Central memory CD8-positive, alpha-beta T cell (primary cell): ENCODE data around the gene SFXN4.

ENCODE experiments used
- ATAC-seq: fragments of 150-1000 bp; cut with Tn5 transposase; replicated peaks from 2 replicates; pipeline ENCODE4 v1.10.0; 2022; ENCODE audit warnings: mild to moderate bottlenecking, moderate FRiP score, moderate number of reproducible peaks; ENCODE audit not compliant: poor library complexity, severe bottlenecking; ENCODE audit errors: extremely low read depth
- DNase-seq, 2 donors: peaks; one replicate each; pipeline ENCODE4 v3.0.0; 2021; ENCODE audit warnings: low spot score in 2 of 2
- H3K27ac Mint-ChIP-seq: one replicate; pipeline ENCODE4 v1.8.0; 2022; ENCODE audit warnings: low read depth, mild to moderate bottlenecking, moderate library complexity, mixed read lengths
- H3K27me3 Mint-ChIP-seq: one replicate; pipeline ENCODE4 v1.8.0; 2022; ENCODE audit warnings: mixed read lengths
- H3K36me3 Mint-ChIP-seq: one replicate; pipeline ENCODE4 v1.8.0; 2022; ENCODE audit warnings: mild to moderate bottlenecking, moderate library complexity, mixed read lengths; ENCODE audit not compliant: insufficient read depth
- H3K4me1 Mint-ChIP-seq: one replicate; pipeline ENCODE4 v1.8.0; 2022; ENCODE audit warnings: mixed read lengths
- H3K4me3 Mint-ChIP-seq: one replicate; pipeline ENCODE4 v1.8.0; 2022; ENCODE audit warnings: mild to moderate bottlenecking, moderate library complexity, mixed read lengths
- H3K9me3 Mint-ChIP-seq: one replicate; pipeline ENCODE4 v1.8.0; 2022; ENCODE audit warnings: mixed read lengths

SFXN4 gene, protein sequence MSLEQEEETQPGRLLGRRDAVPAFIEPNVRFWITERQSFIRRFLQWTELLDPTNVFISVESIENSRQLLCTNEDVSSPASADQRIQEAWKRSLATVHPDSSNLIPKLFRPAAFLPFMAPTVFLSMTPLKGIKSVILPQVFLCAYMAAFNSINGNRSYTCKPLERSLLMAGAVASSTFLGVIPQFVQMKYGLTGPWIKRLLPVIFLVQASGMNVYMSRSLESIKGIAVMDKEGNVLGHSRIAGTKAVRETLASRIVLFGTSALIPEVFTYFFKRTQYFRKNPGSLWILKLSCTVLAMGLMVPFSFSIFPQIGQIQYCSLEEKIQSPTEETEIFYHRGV

DNA sequence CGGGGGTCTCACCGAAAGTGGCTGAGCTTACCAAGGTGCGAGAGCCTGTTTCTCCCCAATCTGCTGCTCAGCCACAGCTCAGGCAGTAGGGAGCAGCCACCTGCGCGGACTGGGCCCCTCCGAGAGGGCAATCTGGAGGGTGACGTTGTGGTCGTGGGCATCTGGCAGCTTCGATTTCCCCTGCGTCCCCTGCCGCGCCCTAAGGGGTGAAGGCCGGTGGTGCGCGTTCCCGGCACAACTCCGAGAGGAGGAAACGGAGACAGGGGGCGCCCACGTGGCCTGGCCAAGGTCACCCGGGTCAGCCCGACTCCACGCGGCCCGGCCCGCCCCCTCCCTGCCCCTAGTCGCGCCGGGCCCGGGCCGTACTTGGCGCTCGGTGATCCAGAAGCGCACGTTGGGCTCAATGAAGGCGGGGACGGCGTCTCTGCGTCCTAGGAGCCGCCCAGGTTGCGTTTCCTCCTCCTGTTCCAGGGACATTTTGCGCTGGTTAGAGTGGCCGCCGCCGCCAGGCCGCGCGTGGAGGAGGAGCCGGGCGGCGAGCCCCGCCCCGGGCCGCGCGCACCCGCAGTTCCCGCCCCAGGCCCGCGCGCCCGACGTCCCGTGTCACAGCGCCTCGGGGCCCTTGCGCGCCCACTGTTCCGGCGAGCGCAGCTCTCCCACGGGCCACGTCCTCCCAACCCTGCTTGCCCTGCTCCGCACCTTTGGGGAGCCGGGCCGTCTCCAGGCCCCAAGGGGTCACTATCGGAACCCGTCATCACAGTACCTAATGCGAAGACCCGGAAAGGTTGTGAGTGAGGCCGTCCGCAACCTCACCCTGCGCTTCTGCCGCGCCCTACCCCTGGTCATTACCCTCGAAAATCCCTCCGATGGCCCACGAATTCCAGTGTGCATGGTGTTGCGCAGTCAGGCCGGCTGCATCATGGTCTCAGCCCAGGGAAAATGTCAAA lies at the start of gene SFXN4:
Gene SFXN4, minus strand, starts transcription at position 544 of the 947 bp plus-strand sequence. Its CDS starts 67 bp downstream, at position 477.
- Mint-ChIP-seq H3K36me3 (peaks cover 7% of the 10 kb centered on the region), H3K4me1 (peaks cover 9% of the 10 kb centered on the region), H3K27ac (peak within 1 kb of the TSS; percentile 89), H3K4me3 (peak within 1 kb of the TSS; percentile 86), H3K27me3 (no peaks in the 10 kb centered on the region), H3K9me3 (no peaks in the 10 kb centered on the region)
- peak; percentile 67 to 69 for DNase-seq
- peak; percentile 91 for ATAC-seq

DNA sequence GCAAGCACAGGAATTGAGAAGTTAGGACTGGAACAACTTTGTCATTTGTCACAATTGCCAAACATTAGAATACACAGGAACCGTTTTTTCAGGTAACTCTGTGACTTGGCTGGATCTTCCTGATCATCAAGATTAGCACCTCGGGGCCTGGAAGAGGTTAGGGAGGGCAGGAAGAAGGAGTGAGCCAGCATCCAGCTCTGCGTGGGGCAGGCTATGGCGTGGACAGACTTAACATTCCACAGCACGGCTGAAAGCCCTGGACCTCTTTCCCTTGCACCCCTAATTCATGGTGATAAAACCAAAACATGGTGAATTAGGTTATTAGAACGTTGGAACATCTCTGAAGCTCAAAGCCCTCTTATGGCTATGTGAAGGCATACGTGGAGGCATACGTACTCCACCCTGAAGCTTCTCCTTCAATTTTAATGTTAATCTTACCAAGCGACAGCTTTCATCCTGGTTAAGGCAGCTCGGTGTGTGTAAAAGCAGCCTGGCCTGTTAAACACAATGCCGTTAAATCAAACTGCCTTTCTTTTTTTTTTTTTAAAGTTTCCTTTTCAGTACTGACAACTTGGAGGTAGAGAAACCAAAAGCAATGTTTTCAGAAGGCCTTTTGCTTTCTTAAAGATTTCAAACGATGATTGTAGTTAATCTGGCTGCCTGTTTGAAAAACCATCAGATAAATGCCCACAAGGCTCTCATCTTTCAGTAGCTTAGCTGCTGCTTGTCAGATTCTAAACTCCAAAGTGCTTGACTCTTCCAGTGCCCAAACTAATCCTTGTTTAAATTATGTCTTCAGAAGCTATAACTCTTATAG lies 46.3 kb upstream of the SFXN4 start:
- Mint-ChIP-seq H3K4me3 (no peak overlapping the region), H3K9me3 (no peaks in the 10 kb centered on the region), H3K36me3 (peaks cover 8% of the 10 kb centered on the region), H3K27me3 (no peaks in the 10 kb centered on the region), H3K27ac (peak overlapping the region; percentile 22), H3K4me1 (peaks cover 21% of the 10 kb centered on the region)
- no peak for ATAC-seq
- no peak for DNase-seq

DNA sequence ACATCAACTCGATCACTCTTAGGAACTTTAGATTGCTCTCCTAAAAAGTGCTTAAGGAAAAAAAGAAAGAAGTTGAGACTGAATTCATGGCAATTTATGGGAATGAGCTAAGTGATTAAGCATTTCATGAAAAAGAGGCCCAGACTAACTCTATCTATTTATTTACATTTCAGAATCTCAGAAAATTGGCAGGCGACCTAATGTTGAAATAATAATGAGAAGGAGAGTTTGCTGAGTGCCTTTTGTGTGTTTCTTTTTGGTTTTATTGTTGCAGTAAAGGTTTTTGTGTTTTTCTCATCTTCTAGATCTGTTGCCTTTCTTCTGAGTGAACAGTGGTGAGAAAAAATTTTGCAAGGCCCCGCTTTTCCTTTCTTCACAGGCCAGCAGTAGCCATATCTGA lies 45.7 kb upstream of the SFXN4 start:
- Mint-ChIP-seq H3K9me3 (no peaks in the 10 kb centered on the region), H3K36me3 (peaks cover 8% of the 10 kb centered on the region), H3K27me3 (no peaks in the 10 kb centered on the region), H3K4me3 (no peak overlapping the region), H3K4me1 (peaks cover 25% of the 10 kb centered on the region), H3K27ac (no peak overlapping the region)
- no peak for DNase-seq
- no peak for ATAC-seq

DNA sequence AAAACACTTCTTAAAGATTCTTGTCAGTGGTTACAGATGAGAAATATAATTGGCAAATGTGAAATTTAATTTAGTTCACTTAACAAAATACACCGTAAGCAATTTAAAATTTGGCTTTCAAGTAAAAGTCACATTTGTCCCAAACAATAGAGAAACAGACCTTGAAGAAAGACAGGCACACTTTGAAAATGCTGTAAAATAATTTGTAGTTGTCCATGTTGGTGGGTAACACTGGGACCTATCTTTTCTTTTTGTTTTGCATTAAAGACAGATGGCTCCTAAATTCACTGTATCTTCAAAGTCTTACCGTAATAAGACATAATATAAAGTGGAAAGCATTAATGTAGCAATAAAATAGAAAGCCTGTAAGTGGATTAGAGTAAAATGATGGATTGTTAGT lies 45.1 kb upstream of the SFXN4 start:
- Mint-ChIP-seq H3K27me3 (no peaks in the 10 kb centered on the region), H3K4me3 (no peak overlapping the region), H3K9me3 (no peaks in the 10 kb centered on the region), H3K27ac (no peak overlapping the region), H3K36me3 (peaks cover 8% of the 10 kb centered on the region), H3K4me1 (peaks cover 28% of the 10 kb centered on the region)
- DNase-seq (no peak), ATAC-seq (no peak)

DNA sequence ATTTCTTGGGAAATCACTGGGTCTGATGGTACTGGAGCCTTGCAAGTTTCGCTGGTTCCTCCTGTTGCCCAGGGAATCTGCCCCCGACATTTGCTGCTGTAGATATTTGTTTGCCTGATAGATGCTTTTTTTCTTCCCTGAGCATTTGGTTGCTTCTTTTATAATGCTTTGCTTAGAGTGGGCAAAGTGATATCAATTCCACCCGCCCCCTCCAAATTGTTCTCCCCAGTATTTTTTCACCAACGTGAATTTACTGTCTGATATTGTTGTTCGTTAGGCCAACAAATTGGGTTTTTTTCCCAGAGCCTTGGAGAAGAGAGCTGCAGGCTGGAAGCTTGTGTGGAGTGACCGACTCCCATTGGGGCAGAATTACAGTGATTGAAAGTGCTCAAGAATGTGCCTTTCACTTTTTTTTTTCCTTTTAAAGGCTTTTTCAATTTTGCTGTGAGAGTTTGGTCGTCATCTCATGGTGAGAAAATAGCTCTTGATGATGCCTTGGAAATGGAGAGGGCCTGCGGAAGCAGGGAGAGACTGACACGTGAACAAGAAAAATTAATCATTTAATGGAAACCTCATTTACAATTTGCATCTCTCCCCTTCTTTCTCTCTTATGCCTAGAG lies 44.3 kb upstream of the SFXN4 start:
- Mint-ChIP-seq H3K27ac (no peak overlapping the region), H3K27me3 (no peaks in the 10 kb centered on the region), H3K36me3 (peaks cover 6% of the 10 kb centered on the region), H3K4me1 (peaks cover 28% of the 10 kb centered on the region), H3K9me3 (no peaks in the 10 kb centered on the region), H3K4me3 (peak overlapping the region; percentile 81)
- ATAC-seq (no peak), DNase-seq (no peak)

DNA sequence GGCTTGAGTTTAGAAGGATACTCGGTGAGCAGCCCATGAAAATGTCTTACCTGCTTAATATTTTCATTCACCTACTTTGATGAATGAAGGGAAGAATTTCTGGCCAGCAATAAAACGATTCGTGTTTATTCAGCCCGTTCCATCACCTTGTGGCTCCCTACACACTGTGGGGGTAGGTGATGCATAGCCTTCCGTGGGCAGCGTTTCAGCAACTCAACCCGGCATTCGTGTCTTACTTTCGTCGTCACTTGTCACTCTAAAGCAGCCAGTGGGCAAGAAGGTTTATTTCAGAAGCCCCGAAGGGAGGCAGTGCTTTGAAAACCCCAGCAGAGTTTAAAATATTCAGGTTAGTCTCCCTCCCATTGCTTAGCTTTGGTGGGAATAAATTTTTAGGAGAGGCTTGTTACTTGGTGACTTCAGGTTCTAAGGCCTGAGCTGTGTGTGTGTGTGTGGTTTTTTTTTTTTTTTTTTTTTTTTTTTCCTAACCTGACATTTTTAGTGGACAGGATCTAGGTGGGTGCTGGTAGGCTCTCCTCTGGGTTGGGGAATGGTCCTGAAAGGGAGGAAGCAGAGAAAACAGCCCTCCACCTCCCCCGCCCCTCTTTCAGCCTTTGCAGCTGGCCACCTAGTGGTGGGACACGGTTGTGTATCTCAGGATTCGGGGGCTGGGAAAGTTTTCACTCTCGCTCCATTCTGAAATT lies 43.7 kb upstream of the SFXN4 start:
- H3K4me3 Mint-ChIP-seq: peak overlapping the region; percentile 81
- no peak for ATAC-seq
- H3K9me3 Mint-ChIP-seq: no peaks in the 10 kb centered on the region

DNA sequence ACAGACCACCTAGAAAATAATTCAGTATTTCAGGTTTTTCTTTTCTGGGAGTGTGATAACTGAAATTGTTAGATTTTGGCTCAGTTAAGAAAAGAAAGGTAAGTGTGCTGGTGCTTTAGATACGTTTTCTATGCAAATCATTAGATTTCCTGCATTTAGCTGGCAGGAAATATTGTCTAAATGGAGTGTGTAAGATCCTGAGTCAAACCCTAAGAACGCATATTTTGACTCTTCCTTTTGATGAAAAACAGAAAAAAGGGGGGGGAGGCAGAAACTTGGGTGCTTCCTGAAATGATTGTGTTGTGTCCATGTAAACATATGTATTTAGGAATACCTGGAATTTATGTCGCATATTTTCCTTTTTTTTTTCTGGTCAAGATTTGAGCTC lies 43.0 kb upstream of the SFXN4 start:
- H3K9me3 Mint-ChIP-seq: no peaks in the 10 kb centered on the region
- peak overlapping the region; percentile 81 for H3K4me3 Mint-ChIP-seq
- H3K36me3 Mint-ChIP-seq: peaks cover 6% of the 10 kb centered on the region
- ATAC-seq (no peak), DNase-seq (no peak)
- peak overlapping the region; percentile 88 for H3K27ac Mint-ChIP-seq
- H3K4me1 Mint-ChIP-seq: peaks cover 28% of the 10 kb centered on the region
- no peaks in the 10 kb centered on the region for H3K27me3 Mint-ChIP-seq

More for the DNA sequence above, 43.7 kb upstream of the SFXN4 start:
- peak; percentile 29 to 34 for DNase-seq
- H3K27ac Mint-ChIP-seq: peak overlapping the region; percentile 88
- H3K4me1 Mint-ChIP-seq: peaks cover 28% of the 10 kb centered on the region
- peaks cover 6% of the 10 kb centered on the region for H3K36me3 Mint-ChIP-seq
- H3K27me3 Mint-ChIP-seq: no peaks in the 10 kb centered on the region

DNA sequence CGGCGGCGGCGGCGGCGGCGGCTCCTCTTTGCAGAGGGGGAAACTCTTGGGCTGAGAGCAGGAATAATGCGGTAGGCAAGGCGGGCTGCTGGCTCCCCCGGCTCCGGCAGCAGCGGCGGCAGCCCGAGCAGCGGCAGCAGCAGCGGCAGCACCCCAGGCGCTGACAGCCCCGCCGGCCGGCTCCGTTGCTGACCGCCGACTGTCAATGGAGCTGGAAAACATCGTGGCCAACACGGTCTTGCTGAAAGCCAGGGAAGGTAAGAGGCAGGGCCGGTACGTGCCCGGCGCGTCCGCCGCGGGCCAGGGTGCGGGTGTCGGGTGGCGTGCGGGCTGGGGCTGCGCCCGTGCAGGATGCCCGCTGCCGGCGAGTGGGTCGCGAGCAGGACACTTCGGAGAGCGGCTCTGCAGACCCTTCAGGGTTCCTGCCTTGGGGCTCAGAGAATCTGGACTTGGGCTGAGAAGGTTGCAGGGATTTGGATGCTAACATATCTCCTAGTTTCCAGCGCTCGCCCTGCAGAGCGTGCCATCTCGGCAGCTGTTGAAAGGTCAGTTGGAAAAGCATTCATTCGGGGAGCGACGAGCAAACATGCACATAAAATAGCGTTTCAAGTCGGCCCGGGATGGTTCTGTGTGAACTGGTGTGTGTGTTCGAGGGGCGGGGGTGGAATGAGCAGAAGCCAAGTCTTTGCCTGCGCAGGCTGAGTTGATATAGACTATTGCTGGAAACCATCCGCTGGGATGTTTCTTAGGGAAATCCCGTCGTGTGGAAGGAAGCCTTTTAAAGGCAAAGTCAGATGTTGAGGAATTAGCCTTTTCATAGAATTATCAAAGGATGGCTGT lies 42.4 kb upstream of the SFXN4 start:
- Mint-ChIP-seq H3K27me3 (no peaks in the 10 kb centered on the region), H3K4me3 (peak overlapping the region; percentile 81), H3K9me3 (no peaks in the 10 kb centered on the region), H3K27ac (peak overlapping the region; percentile 88), H3K4me1 (peaks cover 28% of the 10 kb centered on the region), H3K36me3 (peaks cover 6% of the 10 kb centered on the region)
- peak; percentile 31 to 35 for DNase-seq
- ATAC-seq: peak; percentile 3

DNA sequence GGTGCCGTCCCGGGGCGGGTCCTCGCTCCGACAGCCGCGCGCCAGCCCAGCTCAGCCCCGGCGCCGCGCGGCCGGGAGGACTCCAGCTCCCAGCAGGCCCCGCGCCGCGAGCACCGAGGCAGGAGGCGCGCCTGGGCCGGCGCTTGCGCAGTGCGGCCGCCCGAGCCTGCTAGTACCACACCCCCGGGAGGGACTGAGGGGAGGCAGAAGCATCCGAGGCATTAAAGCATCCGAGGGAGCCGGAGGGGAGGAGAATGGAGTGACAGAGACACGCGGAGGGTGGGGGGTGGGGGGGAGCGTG lies 41.8 kb upstream of the SFXN4 start, which contains the start of gene GRK5:
Gene GRK5, plus strand, starts transcription at position 206 of the 301 bp plus-strand sequence. CDS start 347 bp downstream, outside the sequence.
- H3K4me1 Mint-ChIP-seq: peaks cover 28% of the 10 kb centered on the region
- no peaks in the 10 kb centered on the region for H3K9me3 Mint-ChIP-seq
- ATAC-seq (peak; percentile 86), DNase-seq (peak; percentile 79 to 94)
- H3K27ac Mint-ChIP-seq: peak within 1 kb of the TSS; percentile 97
- H3K36me3 Mint-ChIP-seq: peaks cover 6% of the 10 kb centered on the region
- peak within 1 kb of the TSS; percentile 85 for H3K4me3 Mint-ChIP-seq
- H3K27me3 Mint-ChIP-seq: no peaks in the 10 kb centered on the region

DNA sequence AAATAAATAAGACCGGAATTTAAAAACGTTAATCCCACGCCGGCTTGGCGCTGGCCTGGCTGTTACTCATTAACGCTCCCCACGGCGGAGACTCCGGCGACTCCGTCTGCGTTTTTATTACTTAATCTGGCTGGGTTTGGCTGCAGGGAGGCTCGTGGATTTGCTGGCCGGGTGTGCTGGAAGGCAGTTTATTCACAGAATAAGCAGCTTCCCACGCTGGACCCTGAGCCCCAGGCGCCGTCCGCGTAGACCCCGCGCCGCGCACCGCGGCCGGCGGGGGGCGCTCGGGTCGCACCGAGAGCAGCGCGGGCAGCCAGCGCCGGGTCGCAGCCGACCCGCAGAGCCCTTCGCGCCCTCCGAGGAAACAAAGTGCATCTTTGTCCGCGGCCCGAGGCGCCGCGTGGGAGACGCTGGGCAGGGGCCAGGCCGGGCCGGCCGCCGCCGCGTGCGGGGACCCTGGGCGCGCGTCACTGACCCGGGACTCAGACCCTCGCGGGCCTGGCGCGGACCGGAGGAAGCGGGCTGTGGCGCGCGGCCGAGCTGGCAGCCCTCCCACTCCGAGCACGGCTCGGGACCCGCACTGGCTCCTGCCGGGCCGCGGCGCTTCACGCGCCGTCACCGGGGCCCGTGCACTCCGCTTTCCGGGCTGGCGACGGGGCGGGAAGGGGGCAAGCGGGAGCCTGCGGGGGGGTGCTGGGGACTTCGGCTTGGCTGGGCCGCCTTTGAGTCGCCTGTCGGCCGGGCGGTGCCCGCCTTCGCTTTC lies 41.3 kb upstream of the SFXN4 start:
- H3K4me1 Mint-ChIP-seq: peaks cover 28% of the 10 kb centered on the region
- H3K4me3 Mint-ChIP-seq: peak overlapping the region; percentile 85
- no peaks in the 10 kb centered on the region for H3K9me3 Mint-ChIP-seq
- H3K27ac Mint-ChIP-seq: peak overlapping the region; percentile 97
- no peaks in the 10 kb centered on the region for H3K27me3 Mint-ChIP-seq
- peaks cover 5% of the 10 kb centered on the region for H3K36me3 Mint-ChIP-seq
- peak; percentile 53 for ATAC-seq
- peak; percentile 52 to 65 for DNase-seq
